ENCODE results near the gene ZNF256. TPM values are rescaled to one million over a fixed set of nuclear protein-coding genes. Genes with fewer than 3 reads are reported as not detected.

Gene ZNF256
- total and polyA plus RNA-seq, 9 of the 15 experiments (the other 6 are each of a cell fraction or from before 2014, with no cell fraction given) = 0.07 to 0.36 (median 0.21) TPM; not detected in 1

DNA sequence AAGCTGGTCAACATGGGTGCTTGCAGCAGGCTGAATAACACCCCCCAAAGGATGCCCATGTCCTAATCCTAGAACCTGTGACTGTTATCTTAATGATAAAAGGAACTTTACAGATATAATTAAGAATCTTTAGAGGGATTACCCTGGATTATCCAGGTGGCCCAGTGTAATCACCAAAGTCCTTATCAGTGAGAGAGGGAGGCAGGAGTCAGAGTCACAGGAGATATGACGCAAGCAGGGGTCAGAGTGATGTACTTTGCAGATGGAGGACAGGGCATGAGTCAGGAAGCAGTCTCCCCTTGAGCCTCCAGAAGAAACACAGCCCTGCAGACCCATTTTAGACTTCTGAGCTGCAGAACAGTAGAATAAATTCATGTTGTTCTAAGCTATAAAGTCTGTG is 45.3 kb upstream of the ZNF256 start:
- intact Hi-C loops (cut with micrococcal nuclease) (no loop called here), in situ Hi-C loops (cut with MboI) (no loop called here)
- Histone ChIP-seq H3K4me1 (replicated peaks in 1 of 2; ENCODE audit: control insufficient read depth in 2 of 2, insufficient read depth in 2 of 2, low read length in 2 of 2) (no peaks in the 10 kb centered on the region), H4K20me1 (replicated peaks; ENCODE audit: control insufficient read depth, insufficient read depth, low read length) (no peaks in the 10 kb centered on the region), H3K4me3 (no peak overlapping the region), H3K27me3 (ENCODE audit: control insufficient read depth in 2 of 2, insufficient read depth in 2 of 2, low read length in 2 of 2) (no peaks in the 10 kb centered on the region), H3K79me2 (ENCODE audit: control insufficient read depth, insufficient read depth, low read length) (no peaks in the 10 kb centered on the region), H2AFZ (ENCODE audit: low read depth, low read length) (no peak overlapping the region), H3K9me3 (replicated peaks; ENCODE audit: control insufficient read depth, insufficient read depth, low read depth, low read length) (no peaks in the 10 kb centered on the region; the same call in 1 of the 2 replicates), H3K4me2 (ENCODE audit: insufficient read depth, low read length) (no peak overlapping the region), H3K27ac (ENCODE audit: extremely low read depth, low read depth, low read length) (no peak overlapping the region), H3K9ac (ENCODE audit: insufficient read depth in 1 of 2, low read depth in 2 of 2, low read length in 2 of 2) (no peak overlapping the region), H3K36me3 (ENCODE audit: control insufficient read depth, insufficient read depth, low read length) (no peaks in the 10 kb centered on the region), H3K9me1 (ENCODE audit: control insufficient read depth, insufficient read depth, low read length) (no peaks in the 10 kb centered on the region)
- no peak for DNase-seq (ENCODE audit: extremely low read depth in 1 of 4, low spot score in 3 of 4)
- BruUV-seq (replicated peaks) = no TSS peak
- TF ChIP-seq ELF2 (CRISPR knock-in tag; IDR thresholded peaks at IDR 0.05) (no peak), HMGN3 (IDR thresholded peaks at IDR 0.05; ENCODE audit: borderline replicate concordance, extremely low read depth, insufficient read length, low read depth, low read length) (no peak), HMG20B (CRISPR knock-in tag; IDR thresholded peaks at IDR 0.05) (no peak), ZNF561 (CRISPR knock-in tag; conservative IDR thresholded peaks at IDR 0.05) (no peak), MTA3 (IDR thresholded peaks at IDR 0.05; ENCODE audit: borderline replicate concordance) (no peak), NR2F6 (CRISPR knock-in tag; IDR thresholded peaks at IDR 0.05) (no peak), U2AF1 (optimal IDR thresholded peaks at IDR 0.05; ENCODE audit: low read depth, low read length) (no peak), FOXM1 (IDR thresholded peaks at IDR 0.05; ENCODE audit: low read depth) (no peak), FOXM1 (CRISPR knock-in tag; IDR thresholded peaks at IDR 0.05; ENCODE audit: low read depth) (no peak), EHMT2 (IDR thresholded peaks at IDR 0.05) (no peak), RUNX1 (IDR thresholded peaks at IDR 0.05; ENCODE audit: low read depth) (no peak), ZSCAN29 (IDR thresholded peaks at IDR 0.05) (no peak), SMC3 (conservative IDR thresholded peaks at IDR 0.05; ENCODE audit: insufficient read depth, low read depth, low read length) (no peak), ZNF695 (CRISPR knock-in tag; IDR thresholded peaks at IDR 0.05) (no peak), LARP7 (IDR thresholded peaks at IDR 0.05) (no peak), SMARCB1 (IDR thresholded peaks at IDR 0.05; ENCODE audit: insufficient read length, low read depth) (no peak), CXXC5 (CRISPR knock-in tag; IDR thresholded peaks at IDR 0.05) (no peak)
- TF ChIP-seq, protein P1, sequence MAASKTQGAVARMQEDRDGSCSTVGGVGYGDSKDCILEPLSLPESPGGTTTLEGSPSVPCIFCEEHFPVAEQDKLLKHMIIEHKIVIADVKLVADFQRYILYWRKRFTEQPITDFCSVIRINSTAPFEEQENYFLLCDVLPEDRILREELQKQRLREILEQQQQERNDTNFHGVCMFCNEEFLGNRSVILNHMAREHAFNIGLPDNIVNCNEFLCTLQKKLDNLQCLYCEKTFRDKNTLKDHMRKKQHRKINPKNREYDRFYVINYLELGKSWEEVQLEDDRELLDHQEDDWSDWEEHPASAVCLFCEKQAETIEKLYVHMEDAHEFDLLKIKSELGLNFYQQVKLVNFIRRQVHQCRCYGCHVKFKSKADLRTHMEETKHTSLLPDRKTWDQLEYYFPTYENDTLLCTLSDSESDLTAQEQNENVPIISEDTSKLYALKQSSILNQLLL (CRISPR knock-in tag; IDR thresholded peaks at IDR 0.05; ENCODE audit: borderline replicate concordance) = no peak
- TF ChIP-seq, protein P2, sequence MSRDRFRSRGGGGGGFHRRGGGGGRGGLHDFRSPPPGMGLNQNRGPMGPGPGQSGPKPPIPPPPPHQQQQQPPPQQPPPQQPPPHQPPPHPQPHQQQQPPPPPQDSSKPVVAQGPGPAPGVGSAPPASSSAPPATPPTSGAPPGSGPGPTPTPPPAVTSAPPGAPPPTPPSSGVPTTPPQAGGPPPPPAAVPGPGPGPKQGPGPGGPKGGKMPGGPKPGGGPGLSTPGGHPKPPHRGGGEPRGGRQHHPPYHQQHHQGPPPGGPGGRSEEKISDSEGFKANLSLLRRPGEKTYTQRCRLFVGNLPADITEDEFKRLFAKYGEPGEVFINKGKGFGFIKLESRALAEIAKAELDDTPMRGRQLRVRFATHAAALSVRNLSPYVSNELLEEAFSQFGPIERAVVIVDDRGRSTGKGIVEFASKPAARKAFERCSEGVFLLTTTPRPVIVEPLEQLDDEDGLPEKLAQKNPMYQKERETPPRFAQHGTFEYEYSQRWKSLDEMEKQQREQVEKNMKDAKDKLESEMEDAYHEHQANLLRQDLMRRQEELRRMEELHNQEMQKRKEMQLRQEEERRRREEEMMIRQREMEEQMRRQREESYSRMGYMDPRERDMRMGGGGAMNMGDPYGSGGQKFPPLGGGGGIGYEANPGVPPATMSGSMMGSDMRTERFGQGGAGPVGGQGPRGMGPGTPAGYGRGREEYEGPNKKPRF (IDR thresholded peaks at IDR 0.05; ENCODE audit: low read depth, low read length) = no peak
- TF ChIP-seq, protein P3, sequence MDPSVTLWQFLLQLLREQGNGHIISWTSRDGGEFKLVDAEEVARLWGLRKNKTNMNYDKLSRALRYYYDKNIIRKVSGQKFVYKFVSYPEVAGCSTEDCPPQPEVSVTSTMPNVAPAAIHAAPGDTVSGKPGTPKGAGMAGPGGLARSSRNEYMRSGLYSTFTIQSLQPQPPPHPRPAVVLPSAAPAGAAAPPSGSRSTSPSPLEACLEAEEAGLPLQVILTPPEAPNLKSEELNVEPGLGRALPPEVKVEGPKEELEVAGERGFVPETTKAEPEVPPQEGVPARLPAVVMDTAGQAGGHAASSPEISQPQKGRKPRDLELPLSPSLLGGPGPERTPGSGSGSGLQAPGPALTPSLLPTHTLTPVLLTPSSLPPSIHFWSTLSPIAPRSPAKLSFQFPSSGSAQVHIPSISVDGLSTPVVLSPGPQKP (CRISPR knock-in tag; IDR thresholded peaks at IDR 0.05) = no peak
- TF ChIP-seq, protein P4, sequence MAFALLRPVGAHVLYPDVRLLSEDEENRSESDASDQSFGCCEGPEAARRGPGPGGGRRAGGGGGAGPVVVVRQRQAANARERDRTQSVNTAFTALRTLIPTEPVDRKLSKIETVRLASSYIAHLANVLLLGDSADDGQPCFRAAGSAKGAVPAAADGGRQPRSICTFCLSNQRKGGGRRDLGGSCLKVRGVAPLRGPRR (CRISPR knock-in tag; IDR thresholded peaks at IDR 0.05) = no peak
- no peak for ATAC-seq
- CTCF ChIA-PET (ENCODE audit: low intra/inter-chr PET ratio) = no interaction called here
- 0% methylated on average over 1 of the region's 1 CpG for WGBS (ENCODE audit: insufficient coverage, low coverage, missing lambda C conversion rate)
- POLR2A ChIA-PET = no interaction called here
- no peak for FAIRE-seq

Data from K562 (cell line).